ENCODE data around the gene HSPB8.

DNA sequence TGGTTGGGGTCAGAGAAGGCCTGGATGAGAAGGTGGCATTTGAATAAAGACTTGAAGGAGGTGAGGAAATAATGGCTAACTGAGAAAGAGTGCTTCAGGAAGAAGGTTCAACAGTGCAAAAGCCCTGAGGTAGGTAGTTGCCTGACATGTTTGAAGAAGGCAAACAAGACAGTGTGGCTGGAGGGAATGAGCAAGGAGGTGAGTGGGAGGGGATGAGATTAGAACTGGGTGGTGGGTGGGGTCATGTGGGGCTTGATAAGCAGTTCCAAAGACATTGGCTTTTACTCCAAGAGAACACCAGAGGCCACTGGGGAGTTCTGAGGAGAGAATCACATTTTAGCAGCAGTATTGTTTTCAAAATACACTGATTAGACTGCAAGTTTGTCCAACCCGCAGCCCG is 50.5 kb downstream of the HSPB8 start:
- TF ChIP-seq, protein P1, sequence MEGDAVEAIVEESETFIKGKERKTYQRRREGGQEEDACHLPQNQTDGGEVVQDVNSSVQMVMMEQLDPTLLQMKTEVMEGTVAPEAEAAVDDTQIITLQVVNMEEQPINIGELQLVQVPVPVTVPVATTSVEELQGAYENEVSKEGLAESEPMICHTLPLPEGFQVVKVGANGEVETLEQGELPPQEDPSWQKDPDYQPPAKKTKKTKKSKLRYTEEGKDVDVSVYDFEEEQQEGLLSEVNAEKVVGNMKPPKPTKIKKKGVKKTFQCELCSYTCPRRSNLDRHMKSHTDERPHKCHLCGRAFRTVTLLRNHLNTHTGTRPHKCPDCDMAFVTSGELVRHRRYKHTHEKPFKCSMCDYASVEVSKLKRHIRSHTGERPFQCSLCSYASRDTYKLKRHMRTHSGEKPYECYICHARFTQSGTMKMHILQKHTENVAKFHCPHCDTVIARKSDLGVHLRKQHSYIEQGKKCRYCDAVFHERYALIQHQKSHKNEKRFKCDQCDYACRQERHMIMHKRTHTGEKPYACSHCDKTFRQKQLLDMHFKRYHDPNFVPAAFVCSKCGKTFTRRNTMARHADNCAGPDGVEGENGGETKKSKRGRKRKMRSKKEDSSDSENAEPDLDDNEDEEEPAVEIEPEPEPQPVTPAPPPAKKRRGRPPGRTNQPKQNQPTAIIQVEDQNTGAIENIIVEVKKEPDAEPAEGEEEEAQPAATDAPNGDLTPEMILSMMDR (IDR thresholded peaks at IDR 0.05): no peak
- no peak for TF ChIP-seq POLR2A (IDR thresholded peaks at IDR 0.05)
